K562 (cell line): ENCODE results near the gene NACC1. TPM values are rescaled to one million over a fixed set of nuclear protein-coding genes. Genes with fewer than 3 reads are reported as not detected.

Experiments
- FOXJ2 ChIP-seq: fragments of 200-800 bp; sonication (Bioruptor generic); IDR thresholded peaks from 2 replicates; pipeline ENCODE4 v1.6.1; 2016; ENCODE audit warnings: missing genetic modification characterization, missing compliant biosample characterization
- MLLT1 ChIP-seq, 2 experiments: fragments of 450-650 bp; IDR thresholded peaks; 2 replicates each; pipeline ENCODE4 v1.6.1; 2016
- RBM22 ChIP-seq: fragments of 200-400 bp; formaldehyde crosslinking; IDR thresholded peaks from 2 replicates; pipeline ENCODE4 v1.6.1; 2018; ENCODE audit warnings: low read length, low read depth; ENCODE audit not compliant: poor library complexity, severe bottlenecking
- RBM25 ChIP-seq: fragments of 200-400 bp; formaldehyde crosslinking; IDR thresholded peaks from 2 replicates; pipeline ENCODE4 v1.6.1; 2018; ENCODE audit warnings: low read length, low read depth, moderate library complexity; ENCODE audit not compliant: severe bottlenecking
- ZBTB33 ChIP-seq: sonication (generic); formaldehyde crosslinking; IDR thresholded peaks from 2 replicates; pipeline ENCODE4 v1.8.1; 2023; ENCODE audit warnings: mild to moderate bottlenecking, missing genetic modification reagents
- ZNF124 ChIP-seq: sonication (generic); formaldehyde crosslinking; IDR thresholded peaks from 2 replicates; pipeline ENCODE4 v1.8.1; 2022; ENCODE audit warnings: missing genetic modification reagents
- ZNF699 ChIP-seq: fragments of 250-450 bp; sonication (Bioruptor Pico); IDR thresholded peaks from 2 replicates; pipeline ENCODE4 v1.8.0; 2021; ENCODE audit warnings: mild to moderate bottlenecking, moderate library complexity; ENCODE audit not compliant: insufficient replicate concordance
- ZNF830 ChIP-seq: fragments of 250-450 bp; sonication (Bioruptor Pico); IDR thresholded peaks from 2 replicates; pipeline ENCODE4 v1.5.0; 2021; ENCODE audit warnings: mild to moderate bottlenecking
- polyA plus RNA-seq, 8 experiments: library from polyadenylated mRNA; depleted of rRNA in 4 of 8; stranded (reverse) in 5 of 8; unstranded in 3 of 8; fragments of >200 nt; fragmentation: Nextera tagmentation in 2 of 8; fragmentation: Illumina TruSeq in 1 of 8; extraction: Ambion mirVana in 2 of 8; extraction: Trizol in 1 of 8; gene quantifications; 2 replicates each; pipeline versions ENCODE4 v1.2.1 to v1.2.3, GENCODE V29; 2011 to 2014; ENCODE audit warnings: inconsistent platforms in 1 of 8, missing spikeins in 1 of 8
- total RNA-seq, 7 experiments: library from RNA; depleted of rRNA in 6 of 7; stranded (reverse); fragments of >200 nt in 6 of 7; fragmentation: Illumina TruSeq in 2 of 7; extraction: Trizol in 2 of 7; gene quantifications; 2 replicates each; pipeline versions ENCODE4 v1.2.1 to v1.2.3, GENCODE V29; 2011 to 2021; ENCODE audit warnings: low replicate concordance in 1 of 7
- TF ChIP-seq, protein P1 (sequence below): fragments of 200-600 bp; sonication (generic); IDR thresholded peaks from one replicate; pipeline ENCODE4 v1.6.1; 2012; ENCODE audit warnings: mild to moderate bottlenecking, low read depth, low read length, inconsistent platforms
- TF ChIP-seq, protein P2 (sequence below): IDR thresholded peaks from 2 replicates; pipeline ENCODE4 v1.6.1; 2012; ENCODE audit warnings: low read depth, low read length, improper control_type of control experiment, borderline replicate concordance

Gene NACC1
- total and polyA plus RNA-seq, 9 of the 15 experiments (the other 6 are each of a cell fraction or from before 2014, with no cell fraction given) = 0.04 to 96.6 (median 25.8) TPM

DNA sequence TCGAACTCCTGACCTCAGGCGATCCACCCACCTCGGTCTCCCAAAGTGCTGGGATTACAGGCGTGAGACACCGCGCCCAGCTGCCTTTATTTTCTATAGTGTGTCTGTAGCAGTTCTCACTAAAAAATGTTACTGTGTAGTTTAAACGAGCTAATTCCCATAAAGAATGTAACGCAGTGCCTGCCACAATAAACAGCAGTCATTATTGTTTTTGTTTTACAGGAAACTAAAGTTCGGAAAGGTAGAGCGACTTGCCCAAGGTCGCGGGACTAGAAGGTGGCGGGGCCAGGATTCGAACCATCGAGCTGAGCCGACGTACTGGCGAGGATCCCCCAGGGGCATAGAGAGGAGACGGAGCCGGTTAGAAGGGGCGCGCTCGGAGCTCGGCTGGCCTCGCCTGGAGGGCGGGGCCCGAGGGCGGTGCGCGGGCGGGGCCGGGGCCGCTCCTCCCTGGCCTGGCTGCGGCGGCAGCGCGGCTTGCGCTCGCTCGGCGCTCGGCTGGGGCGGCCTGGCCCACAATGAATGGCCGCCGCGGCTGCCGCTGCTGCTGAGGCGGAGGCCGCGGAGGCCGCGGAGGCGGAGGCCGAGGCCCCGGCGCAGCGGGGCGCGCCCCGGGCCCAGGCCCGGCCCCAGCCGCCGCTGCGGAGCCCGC is at the start of gene NACC1 (continued):
- TF ChIP-seq MLLT1 (IDR thresholded peaks at IDR 0.05) (peak in 1 of 2 experiments; percentile 99; a peak in 2 of 4 replicates), ZBTB33 (CRISPR knock-in tag) (no peak), ZNF124 (CRISPR knock-in tag) (no peak), FOXJ2 (tag) (no peak), ZNF699 (CRISPR knock-in tag) (no peak), ZNF830 (CRISPR knock-in tag) (no peak), RBM25 (peak; percentile 34), RBM22 (no peak)
- TF ChIP-seq, protein P1, sequence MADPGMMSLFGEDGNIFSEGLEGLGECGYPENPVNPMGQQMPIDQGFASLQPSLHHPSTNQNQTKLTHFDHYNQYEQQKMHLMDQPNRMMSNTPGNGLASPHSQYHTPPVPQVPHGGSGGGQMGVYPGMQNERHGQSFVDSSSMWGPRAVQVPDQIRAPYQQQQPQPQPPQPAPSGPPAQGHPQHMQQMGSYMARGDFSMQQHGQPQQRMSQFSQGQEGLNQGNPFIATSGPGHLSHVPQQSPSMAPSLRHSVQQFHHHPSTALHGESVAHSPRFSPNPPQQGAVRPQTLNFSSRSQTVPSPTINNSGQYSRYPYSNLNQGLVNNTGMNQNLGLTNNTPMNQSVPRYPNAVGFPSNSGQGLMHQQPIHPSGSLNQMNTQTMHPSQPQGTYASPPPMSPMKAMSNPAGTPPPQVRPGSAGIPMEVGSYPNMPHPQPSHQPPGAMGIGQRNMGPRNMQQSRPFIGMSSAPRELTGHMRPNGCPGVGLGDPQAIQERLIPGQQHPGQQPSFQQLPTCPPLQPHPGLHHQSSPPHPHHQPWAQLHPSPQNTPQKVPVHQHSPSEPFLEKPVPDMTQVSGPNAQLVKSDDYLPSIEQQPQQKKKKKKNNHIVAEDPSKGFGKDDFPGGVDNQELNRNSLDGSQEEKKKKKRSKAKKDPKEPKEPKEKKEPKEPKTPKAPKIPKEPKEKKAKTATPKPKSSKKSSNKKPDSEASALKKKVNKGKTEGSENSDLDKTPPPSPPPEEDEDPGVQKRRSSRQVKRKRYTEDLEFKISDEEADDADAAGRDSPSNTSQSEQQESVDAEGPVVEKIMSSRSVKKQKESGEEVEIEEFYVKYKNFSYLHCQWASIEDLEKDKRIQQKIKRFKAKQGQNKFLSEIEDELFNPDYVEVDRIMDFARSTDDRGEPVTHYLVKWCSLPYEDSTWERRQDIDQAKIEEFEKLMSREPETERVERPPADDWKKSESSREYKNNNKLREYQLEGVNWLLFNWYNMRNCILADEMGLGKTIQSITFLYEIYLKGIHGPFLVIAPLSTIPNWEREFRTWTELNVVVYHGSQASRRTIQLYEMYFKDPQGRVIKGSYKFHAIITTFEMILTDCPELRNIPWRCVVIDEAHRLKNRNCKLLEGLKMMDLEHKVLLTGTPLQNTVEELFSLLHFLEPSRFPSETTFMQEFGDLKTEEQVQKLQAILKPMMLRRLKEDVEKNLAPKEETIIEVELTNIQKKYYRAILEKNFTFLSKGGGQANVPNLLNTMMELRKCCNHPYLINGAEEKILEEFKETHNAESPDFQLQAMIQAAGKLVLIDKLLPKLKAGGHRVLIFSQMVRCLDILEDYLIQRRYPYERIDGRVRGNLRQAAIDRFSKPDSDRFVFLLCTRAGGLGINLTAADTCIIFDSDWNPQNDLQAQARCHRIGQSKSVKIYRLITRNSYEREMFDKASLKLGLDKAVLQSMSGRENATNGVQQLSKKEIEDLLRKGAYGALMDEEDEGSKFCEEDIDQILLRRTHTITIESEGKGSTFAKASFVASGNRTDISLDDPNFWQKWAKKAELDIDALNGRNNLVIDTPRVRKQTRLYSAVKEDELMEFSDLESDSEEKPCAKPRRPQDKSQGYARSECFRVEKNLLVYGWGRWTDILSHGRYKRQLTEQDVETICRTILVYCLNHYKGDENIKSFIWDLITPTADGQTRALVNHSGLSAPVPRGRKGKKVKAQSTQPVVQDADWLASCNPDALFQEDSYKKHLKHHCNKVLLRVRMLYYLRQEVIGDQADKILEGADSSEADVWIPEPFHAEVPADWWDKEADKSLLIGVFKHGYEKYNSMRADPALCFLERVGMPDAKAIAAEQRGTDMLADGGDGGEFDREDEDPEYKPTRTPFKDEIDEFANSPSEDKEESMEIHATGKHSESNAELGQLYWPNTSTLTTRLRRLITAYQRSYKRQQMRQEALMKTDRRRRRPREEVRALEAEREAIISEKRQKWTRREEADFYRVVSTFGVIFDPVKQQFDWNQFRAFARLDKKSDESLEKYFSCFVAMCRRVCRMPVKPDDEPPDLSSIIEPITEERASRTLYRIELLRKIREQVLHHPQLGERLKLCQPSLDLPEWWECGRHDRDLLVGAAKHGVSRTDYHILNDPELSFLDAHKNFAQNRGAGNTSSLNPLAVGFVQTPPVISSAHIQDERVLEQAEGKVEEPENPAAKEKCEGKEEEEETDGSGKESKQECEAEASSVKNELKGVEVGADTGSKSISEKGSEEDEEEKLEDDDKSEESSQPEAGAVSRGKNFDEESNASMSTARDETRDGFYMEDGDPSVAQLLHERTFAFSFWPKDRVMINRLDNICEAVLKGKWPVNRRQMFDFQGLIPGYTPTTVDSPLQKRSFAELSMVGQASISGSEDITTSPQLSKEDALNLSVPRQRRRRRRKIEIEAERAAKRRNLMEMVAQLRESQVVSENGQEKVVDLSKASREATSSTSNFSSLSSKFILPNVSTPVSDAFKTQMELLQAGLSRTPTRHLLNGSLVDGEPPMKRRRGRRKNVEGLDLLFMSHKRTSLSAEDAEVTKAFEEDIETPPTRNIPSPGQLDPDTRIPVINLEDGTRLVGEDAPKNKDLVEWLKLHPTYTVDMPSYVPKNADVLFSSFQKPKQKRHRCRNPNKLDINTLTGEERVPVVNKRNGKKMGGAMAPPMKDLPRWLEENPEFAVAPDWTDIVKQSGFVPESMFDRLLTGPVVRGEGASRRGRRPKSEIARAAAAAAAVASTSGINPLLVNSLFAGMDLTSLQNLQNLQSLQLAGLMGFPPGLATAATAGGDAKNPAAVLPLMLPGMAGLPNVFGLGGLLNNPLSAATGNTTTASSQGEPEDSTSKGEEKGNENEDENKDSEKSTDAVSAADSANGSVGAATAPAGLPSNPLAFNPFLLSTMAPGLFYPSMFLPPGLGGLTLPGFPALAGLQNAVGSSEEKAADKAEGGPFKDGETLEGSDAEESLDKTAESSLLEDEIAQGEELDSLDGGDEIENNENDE = no peak
- TF ChIP-seq, protein P2, sequence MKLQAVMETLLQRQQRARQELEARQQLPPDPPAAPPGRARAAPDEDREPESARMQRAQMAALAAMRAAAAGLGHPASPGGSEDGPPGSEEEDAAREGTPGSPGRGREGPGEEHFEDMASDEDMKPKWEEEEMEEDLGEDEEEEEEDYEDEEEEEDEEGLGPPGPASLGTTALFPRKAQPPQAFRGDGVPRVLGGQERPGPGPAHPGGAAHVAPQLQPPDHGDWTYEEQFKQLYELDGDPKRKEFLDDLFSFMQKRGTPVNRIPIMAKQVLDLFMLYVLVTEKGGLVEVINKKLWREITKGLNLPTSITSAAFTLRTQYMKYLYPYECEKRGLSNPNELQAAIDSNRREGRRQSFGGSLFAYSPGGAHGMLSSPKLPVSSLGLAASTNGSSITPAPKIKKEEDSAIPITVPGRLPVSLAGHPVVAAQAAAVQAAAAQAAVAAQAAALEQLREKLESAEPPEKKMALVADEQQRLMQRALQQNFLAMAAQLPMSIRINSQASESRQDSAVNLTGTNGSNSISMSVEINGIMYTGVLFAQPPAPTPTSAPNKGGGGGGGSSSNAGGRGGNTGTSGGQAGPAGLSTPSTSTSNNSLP = no peak
